C4-2B (cell line): ENCODE data around the gene PRPF8.

Experiments
- CTCF ChIP-seq: fragments of 450-650 bp; conservative IDR thresholded peaks from 2 replicates; pipeline ENCODE4 v1.5.1; 2017; ENCODE audit warnings: mild to moderate bottlenecking
- ZFX ChIP-seq: fragments of 450-650 bp; IDR thresholded peaks from 2 replicates; pipeline ENCODE4 v1.6.1; 2017

- TF ChIP-seq CTCF (no peak), ZFX (no peak)
Measured at GRCh38 chr17:1630662-1631061, 54.0 kb downstream of the PRPF8 start.
